HepG2 (cell line): Measurements from ENCODE around the gene IWS1. TPM values are rescaled to one million over a fixed set of nuclear protein-coding genes. Genes with fewer than 3 reads are reported as not detected.

ENCODE experiments used
- BRCA1 ChIP-seq: sonication (generic); formaldehyde crosslinking; IDR thresholded peaks from 2 replicates; pipeline ENCODE4 v1.4.0; 2020; ENCODE audit warnings: missing genetic modification reagents
- BRF2 ChIP-seq: sonication (generic); formaldehyde crosslinking; IDR thresholded peaks from 2 replicates; pipeline ENCODE4 v1.8.1; 2022; ENCODE audit warnings: mild to moderate bottlenecking, missing genetic modification reagents
- CEBPZ ChIP-seq: IDR thresholded peaks from 2 replicates; pipeline ENCODE4 v1.6.1; 2012; ENCODE audit warnings: low read length, improper control_type of control experiment
- EED ChIP-seq: sonication (generic); formaldehyde crosslinking; IDR thresholded peaks from 2 replicates; pipeline ENCODE4 v1.5.0; 2020; ENCODE audit warnings: mild to moderate bottlenecking, missing genetic modification reagents
- FLYWCH1 ChIP-seq: sonication (generic); formaldehyde crosslinking; IDR thresholded peaks from 2 replicates; pipeline ENCODE4 v1.8.1; 2023; ENCODE audit warnings: mild to moderate bottlenecking, missing genetic modification reagents
- GATA4 ChIP-seq: sonication (generic); IDR thresholded peaks from 2 replicates; pipeline ENCODE4 v1.6.1; 2016; ENCODE audit warnings: antibody characterized with exemption, low read depth, borderline replicate concordance
- REPIN1 ChIP-seq: sonication (generic); formaldehyde crosslinking; IDR thresholded peaks from 2 replicates; pipeline ENCODE4 v1.8.0; 2022; ENCODE audit warnings: missing genetic modification reagents, low read depth, mild to moderate bottlenecking, borderline replicate concordance
- RFXAP ChIP-seq: sonication (generic); formaldehyde crosslinking; IDR thresholded peaks from 2 replicates; pipeline ENCODE4 v1.4.0; 2020; ENCODE audit warnings: missing genetic modification reagents, borderline replicate concordance
- TBX2 ChIP-seq: sonication (generic); formaldehyde crosslinking; IDR thresholded peaks from 2 replicates; pipeline ENCODE4 v1.5.0; 2020; ENCODE audit warnings: missing genetic modification reagents, mild to moderate bottlenecking, borderline replicate concordance
- THAP9 ChIP-seq: sonication (generic); formaldehyde crosslinking; IDR thresholded peaks from 2 replicates; pipeline ENCODE4; 2020; ENCODE audit warnings: missing genetic modification reagents, mild to moderate bottlenecking, borderline replicate concordance
- TRAFD1 ChIP-seq: sonication (generic); formaldehyde crosslinking; IDR thresholded peaks from 2 replicates; pipeline ENCODE4 v1.5.1; 2020; ENCODE audit warnings: missing genetic modification reagents, mild to moderate bottlenecking, borderline replicate concordance
- ZNF281 ChIP-seq: sonication (generic); formaldehyde crosslinking; IDR thresholded peaks from 2 replicates; pipeline ENCODE4 v1.4.0; 2020; ENCODE audit warnings: missing genetic modification reagents, borderline replicate concordance
- ZNF567 ChIP-seq: sonication (generic); formaldehyde crosslinking; IDR thresholded peaks from 2 replicates; pipeline ENCODE4 v1.8.1; 2023; ENCODE audit warnings: mild to moderate bottlenecking, missing genetic modification reagents, borderline replicate concordance
- ZNF782 ChIP-seq: sonication (generic); formaldehyde crosslinking; IDR thresholded peaks from 2 replicates; pipeline ENCODE4 v1.4.0; 2020; ENCODE audit warnings: missing genetic modification reagents, mild to moderate bottlenecking, borderline replicate concordance
- polyA plus RNA-seq, 8 experiments: library from polyadenylated mRNA; depleted of rRNA in 3 of 8; stranded (reverse) in 7 of 8; unstranded in 1 of 8; fragments of >200 nt; fragmentation: Illumina TruSeq in 4 of 8; extraction: Trizol in 4 of 8; gene quantifications; 2 replicates each; pipeline versions ENCODE4 v1.2.1 to v1.2.3, GENCODE V29; 2011 to 2016; ENCODE audit warnings: low read depth in 4 of 8, missing spikeins in 1 of 8, mixed read lengths in 1 of 8; ENCODE audit not compliant: insufficient read depth in 1 of 8
- total RNA-seq, 5 experiments: library from RNA; depleted of rRNA; stranded (reverse); fragments of >200 nt; fragmentation: Illumina TruSeq; extraction: Trizol; gene quantifications; 2 replicates each; pipeline ENCODE4 v1.2.3, GENCODE V29; 2016; ENCODE audit warnings: low read depth in 1 of 5

IWS1 gene
- total and polyA plus RNA-seq, 2 of the 13 experiments (the other 11 are each of a cell fraction or from before 2014, with no cell fraction given): 28.9 to 62.3 TPM

GRCh38 chr2:127454595-127455565 is 71.4 kb downstream of the IWS1 start (continued):
- no peak for TF ChIP-seq BRF2 (CRISPR knock-in tag)
- TF ChIP-seq RFXAP (CRISPR knock-in tag): peak; percentile 94
- TF ChIP-seq REPIN1 (CRISPR knock-in tag): peak; percentile 87; the same call in 1 of the 2 replicates
- no peak; the same call in 1 of the 2 replicates for TF ChIP-seq THAP9 (CRISPR knock-in tag)
- no peak for TF ChIP-seq ZNF567 (CRISPR knock-in tag)
- TF ChIP-seq TBX2: peak; percentile 95
- no peak for TF ChIP-seq FLYWCH1 (CRISPR knock-in tag)
- TF ChIP-seq GATA4: 0 out of 2 replicates have a peak, but pooled peaks have one; percentile 32
- peak; percentile 93 for TF ChIP-seq ZNF281 (CRISPR knock-in tag)
- no peak for TF ChIP-seq CEBPZ
- peak; percentile 47; the same call in 1 of the 2 replicates for TF ChIP-seq EED (CRISPR knock-in tag)
- peak; percentile 75; the same call in 1 of the 2 replicates for TF ChIP-seq ZNF782 (CRISPR knock-in tag)
- TF ChIP-seq TRAFD1 (CRISPR knock-in tag): no peak
- peak; percentile 82; the same call in 1 of the 2 replicates for TF ChIP-seq BRCA1 (CRISPR knock-in tag)
